Activated CD4-positive, alpha-beta T cell treated with anti-CD3 and anti-CD28 coated beads for 1 hour (primary cell): ENCODE results near the gene PSENEN.

Experiments
- DNase-seq: peaks from one replicate; pipeline ENCODE4 v3.0.0-alpha.2; 2020

The PSENEN gene

GRCh38 chr19:35745328-35746086, at the start of gene PSENEN, which contains the start of gene U2AF1L4:
TSS of gene PSENEN (plus strand) at chr19:35745651. CDS start at chr19:35745931, 280 bp downstream.
TSS of gene U2AF1L4 (minus strand) at chr19:35745418. CDS start at chr19:35745391, 27 bp downstream.
- DNase-seq = peak; percentile 96

- DNase-seq = no peak
Measured at GRCh38 chr19:35695895-35696422, 49.5 kb upstream of the PSENEN start.

- no peak for DNase-seq
Measured at GRCh38 chr19:35696835-35697234, 48.6 kb upstream of the PSENEN start.

GRCh38 chr19:35702223-35703012, 43.0 kb upstream of the PSENEN start:
- peak; percentile 90 for DNase-seq

- no peak for DNase-seq
Measured at GRCh38 chr19:35703343-35703742, 42.1 kb upstream of the PSENEN start.

GRCh38 chr19:35704218-35704617, 41.2 kb upstream of the PSENEN start, which contains the start of gene ZBTB32:
TSS of gene ZBTB32 (plus strand) at chr19:35704558. CDS start at chr19:35714627, 10,069 bp downstream.
- DNase-seq = no peak

GRCh38 chr19:35708391-35708790, 37.1 kb upstream of the PSENEN start:
- no peak for DNase-seq

- DNase-seq = no peak
Measured at GRCh38 chr19:35710784-35711723, 34.4 kb upstream of the PSENEN start.

GRCh38 chr19:35712567-35713505, 32.6 kb upstream of the PSENEN start:
- no peak for DNase-seq

GRCh38 chr19:35713506-35713850, 32.0 kb upstream of the PSENEN start:
- no peak for DNase-seq

- DNase-seq = no peak
Measured at GRCh38 chr19:35713904-35714495, 31.5 kb upstream of the PSENEN start.

GRCh38 chr19:35714601-35715354, 30.7 kb upstream of the PSENEN start:
- no peak for DNase-seq

- DNase-seq = no peak
Measured at GRCh38 chr19:35715355-35715809, 30.1 kb upstream of the PSENEN start.

GRCh38 chr19:35715981-35716800, 29.3 kb upstream of the PSENEN start:
- DNase-seq = no peak

GRCh38 chr19:35716801-35717664, 28.4 kb upstream of the PSENEN start:
- DNase-seq = peak; percentile 95

GRCh38 chr19:35717665-35718344, 27.6 kb upstream of the PSENEN start, which contains the start of gene KMT2B:
TSS of gene KMT2B (plus strand) at chr19:35718003. CDS start at chr19:35718019, 16 bp downstream.
- DNase-seq = no peak

GRCh38 chr19:35718345-35719041, 27.0 kb upstream of the PSENEN start:
- DNase-seq = peak; percentile 31
